Osteoblast (primary cell): ENCODE data around the gene GNAS-AS1. TPM values are rescaled to one million over a fixed set of nuclear protein-coding genes. Genes with fewer than 3 reads are reported as not detected.
A peak's percentile ranks its signal among the peaks of the same experiment; 100 is the strongest.

Experiments
- DNase-seq: peaks from one replicate; pipeline ENCODE4 v3.0.0; 2011; ENCODE audit warnings: low spot score, mixed read lengths; ENCODE audit not compliant: insufficient read length; ENCODE audit errors: missing footprints
- H2AFZ ChIP-seq: 2 replicates; pipeline ENCODE4 v1.6.0; 2011; ENCODE audit warnings: mild to moderate bottlenecking, low read length
- H3K27ac ChIP-seq: 2 replicates; pipeline ENCODE4 v1.5.1; 2011; ENCODE audit warnings: mild to moderate bottlenecking, low read depth, low read length, moderate library complexity
- H3K27me3 ChIP-seq: 2 replicates; pipeline ENCODE4 v1.6.0; 2012; ENCODE audit warnings: mild to moderate bottlenecking, control low read depth, inconsistent platforms, low read length, moderate library complexity; ENCODE audit not compliant: insufficient read depth
- H3K36me3 ChIP-seq: 2 replicates; pipeline ENCODE4 v1.5.1; 2011; ENCODE audit warnings: mild to moderate bottlenecking, low read length, control low read depth, moderate library complexity; ENCODE audit not compliant: insufficient read depth
- H3K4me1 ChIP-seq: 2 replicates; pipeline ENCODE4 v1.5.1; 2011; ENCODE audit warnings: mild to moderate bottlenecking, low read length, control low read depth, moderate library complexity; ENCODE audit not compliant: insufficient read depth
- H3K4me2 ChIP-seq: 2 replicates; pipeline ENCODE4 v1.6.0; 2011; ENCODE audit warnings: mild to moderate bottlenecking, low read length; ENCODE audit not compliant: insufficient read depth
- H3K4me3 ChIP-seq: fragments of 200-600 bp; sonication (generic); 3 replicates; pipeline ENCODE4 v1.5.1; 2012; ENCODE audit warnings: mild to moderate bottlenecking, low read length, inconsistent platforms; ENCODE audit not compliant: insufficient read depth
- H3K79me2 ChIP-seq: 2 replicates; pipeline ENCODE4 v1.6.0; 2012; ENCODE audit warnings: mild to moderate bottlenecking, low read length, control low read depth, inconsistent platforms; ENCODE audit not compliant: insufficient read depth
- H3K9me3 ChIP-seq: 2 replicates; pipeline ENCODE4 v1.5.1; 2011; ENCODE audit warnings: low read depth, low read length, control low read depth
- H4K20me1 ChIP-seq: 2 replicates; pipeline ENCODE4 v1.6.0; 2012; ENCODE audit warnings: mild to moderate bottlenecking, low read length, control low read depth; ENCODE audit not compliant: insufficient read depth
- CTCF ChIP-seq: IDR thresholded peaks from 2 replicates; pipeline ENCODE4 v1.5.1; 2011; ENCODE audit warnings: mild to moderate bottlenecking, low read depth, low read length, moderate library complexity; ENCODE audit errors: extremely low read depth
- total RNA-seq: library from RNA; depleted of rRNA; stranded (reverse); fragments of >200 nt; gene quantifications from 2 replicates; pipeline ENCODE4 v1.2.3, GENCODE V29; 2012

GNAS-AS1 gene
- total RNA-seq, 1 donor = 0.72 TPM

- H3K4me2 ChIP-seq = peak overlapping the region; percentile 94
- H3K9me3 ChIP-seq = no peaks in the 10 kb centered on the region
- H3K79me2 ChIP-seq = peaks cover 18% of the 10 kb centered on the region
- H3K36me3 ChIP-seq = no peaks in the 10 kb centered on the region
- peak overlapping the region; percentile 92 for H2AFZ ChIP-seq
- H3K4me1 ChIP-seq = peaks cover 11% of the 10 kb centered on the region
- TF ChIP-seq CTCF = no peak
- H3K27me3 ChIP-seq = no peaks in the 10 kb centered on the region
- H4K20me1 ChIP-seq = peaks cover 9% of the 10 kb centered on the region
- H3K4me3 ChIP-seq = peak overlapping the region; percentile 91
- no peak overlapping the region for H3K27ac ChIP-seq
- DNase-seq = peak; percentile 96
Observed at GRCh38 chr20:58888521-58889333, 38.0 kb upstream of the GNAS-AS1 start.

GRCh38 chr20:58888103-58888502 is 37.4 kb upstream of the GNAS-AS1 start:
- peak overlapping the region; percentile 94 for H3K4me2 ChIP-seq
- H3K4me1 ChIP-seq = peaks cover 10% of the 10 kb centered on the region
- no peak overlapping the region for H3K27ac ChIP-seq
- DNase-seq = no peak
- no peaks in the 10 kb centered on the region for H3K27me3 ChIP-seq
- H2AFZ ChIP-seq = peak overlapping the region; percentile 92
- H3K36me3 ChIP-seq = no peaks in the 10 kb centered on the region
- peaks cover 11% of the 10 kb centered on the region for H3K79me2 ChIP-seq
- TF ChIP-seq CTCF = no peak
- H4K20me1 ChIP-seq = peaks cover 3% of the 10 kb centered on the region
- peak overlapping the region; percentile 91 for H3K4me3 ChIP-seq
- no peaks in the 10 kb centered on the region for H3K9me3 ChIP-seq

GRCh38 chr20:58886546-58886945 is 35.8 kb upstream of the GNAS-AS1 start:
- TF ChIP-seq CTCF = no peak
- no peaks in the 10 kb centered on the region for H3K27me3 ChIP-seq
- no peak overlapping the region for H3K4me2 ChIP-seq
- H3K4me1 ChIP-seq = peaks cover 12% of the 10 kb centered on the region
- no peak overlapping the region for H3K27ac ChIP-seq
- no peaks in the 10 kb centered on the region for H3K79me2 ChIP-seq
- DNase-seq = no peak
- H3K9me3 ChIP-seq = no peaks in the 10 kb centered on the region
- H4K20me1 ChIP-seq = no peaks in the 10 kb centered on the region
- H3K36me3 ChIP-seq = no peaks in the 10 kb centered on the region
- H3K4me3 ChIP-seq = no peak overlapping the region
- no peak overlapping the region for H2AFZ ChIP-seq

GRCh38 chr20:58884966-58885365 is 34.3 kb upstream of the GNAS-AS1 start:
- Histone ChIP-seq H3K36me3 (no peaks in the 10 kb centered on the region), H3K79me2 (no peaks in the 10 kb centered on the region), H4K20me1 (no peaks in the 10 kb centered on the region), H3K27me3 (no peaks in the 10 kb centered on the region), H2AFZ (no peak overlapping the region), H3K4me1 (peaks cover 12% of the 10 kb centered on the region), H3K4me3 (no peak overlapping the region), H3K9me3 (no peaks in the 10 kb centered on the region), H3K27ac (no peak overlapping the region), H3K4me2 (no peak overlapping the region)
- DNase-seq = no peak
- TF ChIP-seq CTCF = no peak
